CD14-positive monocyte (primary cell): Measurements from ENCODE around the gene CORT. TPM values are rescaled to one million over a fixed set of nuclear protein-coding genes. Genes with fewer than 3 reads are reported as not detected.
"Not testable (repeated sequence)": the region's sequence is repeated elsewhere in the genome, so short reads cannot be mapped to it uniquely, and the experiment has no call there.

Experiments
- DNase-seq, 3 donors: peaks; one replicate each; pipeline ENCODE4 v3.0.0-alpha.2; 2011 to 2022
- H2AFZ ChIP-seq: 2 replicates; pipeline ENCODE4 v1.6.0; 2012; ENCODE audit warnings: mild to moderate bottlenecking, low read depth, low read length, inconsistent platforms; ENCODE audit not compliant: insufficient read depth, poor library complexity, severe bottlenecking
- H3K27ac ChIP-seq, 2 donors: 1 replicate in 1 of 2; 2 replicates in 1 of 2; pipeline ENCODE4 v1.5.1; 2012 to 2013; ENCODE audit warnings: low read length in 2 of 2, control low read depth in 1 of 2, inconsistent platforms in 1 of 2, low read depth in 1 of 2, mild to moderate bottlenecking in 1 of 2
- H3K27me3 ChIP-seq, 2 donors: one replicate each; pipeline versions ENCODE4 v1.6.0 to v1.6.1; 2011 to 2013; ENCODE audit warnings: low read length in 2 of 2; ENCODE audit not compliant: control insufficient read depth in 2 of 2, insufficient read depth in 2 of 2
- H3K36me3 ChIP-seq, 2 donors: replicated peaks in 1 of 2; 1 replicate in 1 of 2; 2 replicates in 1 of 2; pipeline versions ENCODE4 v1.5.1 to v1.6.1; 2012 to 2013; ENCODE audit warnings: low read length in 2 of 2, control low read depth in 1 of 2, inconsistent platforms in 1 of 2, mild to moderate bottlenecking in 1 of 2; ENCODE audit not compliant: insufficient read depth in 2 of 2, control insufficient read depth in 1 of 2
- H3K4me1 ChIP-seq, 2 donors: 1 replicate in 1 of 2; 2 replicates in 1 of 2; pipeline versions ENCODE4 v1.5.1 to v1.6.1; 2012 to 2013; ENCODE audit warnings: low read length in 2 of 2, control low read depth in 1 of 2, inconsistent platforms in 1 of 2, mild to moderate bottlenecking in 1 of 2, moderate library complexity in 1 of 2; ENCODE audit not compliant: insufficient read depth in 2 of 2, control insufficient read depth in 1 of 2
- H3K4me2 ChIP-seq: replicated peaks from 2 replicates; pipeline ENCODE3; 2012; ENCODE audit warnings: low read length, moderate library complexity, mild to moderate bottlenecking; ENCODE audit not compliant: poor library complexity, severe bottlenecking; ENCODE audit errors: extremely low read depth
- H3K4me3 ChIP-seq, 3 experiments: fragments of 200-600 bp in 1 of 3; sonication (generic) in 1 of 3; replicated peaks in 1 of 3; 1 replicate in 2 of 3; 2 replicates in 1 of 3; pipeline ENCODE4 v1.5.1; 2011 to 2013; ENCODE audit warnings: low read length in 3 of 3, mild to moderate bottlenecking in 3 of 3, control low read depth in 2 of 3, low read depth in 2 of 3, inconsistent platforms in 1 of 3, moderate library complexity in 1 of 3
- H3K79me2 ChIP-seq: 2 replicates; pipeline ENCODE4 v1.6.0; 2012; ENCODE audit warnings: mild to moderate bottlenecking, control low read depth, inconsistent platforms, low read length, moderate library complexity; ENCODE audit not compliant: insufficient read depth
- H3K9ac ChIP-seq: 2 replicates; pipeline ENCODE4 v1.6.0; 2017; ENCODE audit warnings: low read length, mild to moderate bottlenecking; ENCODE audit not compliant: insufficient read depth, poor library complexity, severe bottlenecking
- H3K9me3 ChIP-seq, 2 donors: replicated peaks in 1 of 2; 1 replicate in 1 of 2; 2 replicates in 1 of 2; pipeline versions ENCODE4 v1.5.1 to v1.6.1; 2012 to 2013; ENCODE audit warnings: low read length in 2 of 2, control low read depth in 1 of 2; ENCODE audit not compliant: control insufficient read depth in 1 of 2, insufficient read depth in 1 of 2
- H4K20me1 ChIP-seq: 2 replicates; pipeline ENCODE4 v1.6.0; 2012; ENCODE audit warnings: mild to moderate bottlenecking, low read length, control low read depth, moderate library complexity; ENCODE audit not compliant: insufficient read depth
- H3K27ac Mint-ChIP-seq, 7 donors: one replicate each; pipeline ENCODE4 v1.8.0; 2020; ENCODE audit warnings: mild to moderate bottlenecking in 7 of 7, mixed read lengths in 7 of 7, moderate library complexity in 6 of 7, inconsistent platforms in 2 of 7
- H3K27me3 Mint-ChIP-seq, 3 donors: one replicate each; pipeline ENCODE4 v1.8.0; 2021 to 2022; ENCODE audit warnings: low read depth in 3 of 3, mild to moderate bottlenecking in 3 of 3, mixed read lengths in 3 of 3, moderate library complexity in 3 of 3, inconsistent platforms in 1 of 3
- H3K36me3 Mint-ChIP-seq, 2 donors: one replicate each; pipeline ENCODE4 v1.8.0; 2020; ENCODE audit warnings: mixed read lengths in 2 of 2, inconsistent platforms in 1 of 2, mild to moderate bottlenecking in 1 of 2
- H3K4me1 Mint-ChIP-seq: one replicate; pipeline ENCODE4 v1.8.0; 2020; ENCODE audit warnings: mild to moderate bottlenecking, mixed read lengths
- H3K4me3 Mint-ChIP-seq, 2 donors: one replicate each; pipeline ENCODE4 v1.8.0; 2020; ENCODE audit warnings: mild to moderate bottlenecking in 2 of 2, mixed read lengths in 2 of 2, moderate library complexity in 1 of 2
- H3K9me3 Mint-ChIP-seq, 7 donors: one replicate each; pipeline ENCODE4 v1.8.0; 2020 to 2022; ENCODE audit warnings: mixed read lengths in 7 of 7, mild to moderate bottlenecking in 6 of 7, moderate library complexity in 6 of 7, inconsistent platforms in 2 of 7
- CTCF ChIP-seq: fragments of 200-600 bp; IDR thresholded peaks from one replicate; pipeline ENCODE4 v1.8.0; 2022; ENCODE audit warnings: antibody characterized with exemption, mild to moderate bottlenecking
- WGBS: methylation state at CpG from one replicate; pipeline ENCODE4 v1.1.5; 2013; ENCODE audit warnings: missing lambda C conversion rate; ENCODE audit not compliant: insufficient coverage; 5-methylcytosine and 5-hydroxymethylcytosine counted together
- intact Hi-C, 2 donors: fragments of 100-400 bp; cut with micrococcal nuclease; formaldehyde crosslinking; loops; one replicate each; pipeline versions ENCODE4 v1.15.0 to v1.15.1; 2023
- polyA plus RNA-seq, 3 donors: library from polyadenylated mRNA; depleted of rRNA in 1 of 3; unstranded in 2 of 3; stranded (reverse) in 1 of 3; fragments of 300-500 nt in 2 of 3; fragments of >200 nt in 1 of 3; fragmentation: Illumina TruSeq in 2 of 3; gene quantifications; 1 replicate in 2 of 3; 2 replicates in 1 of 3; pipeline ENCODE4 v1.2.3, GENCODE V29; 2012 to 2021

CORT gene
- polyA plus RNA-seq, 3 donors, result not detected

GRCh38 chr1:10473145-10473765, 23.4 kb downstream of the CORT start:
- Histone ChIP-seq H4K20me1 (peaks cover 5% of the 10 kb centered on the region), H3K9ac (no peak overlapping the region), H3K27me3 (no peaks in the 10 kb centered on the region), H3K4me2 (peak overlapping the region; percentile 87), H3K9me3 (no peaks in the 10 kb centered on the region), H2AFZ (peak overlapping the region; percentile 97), H3K27ac (no peak overlapping the region), H3K79me2 (peaks cover 48% of the 10 kb centered on the region), H3K4me3 (peak overlapping the region in 1 of 3 experiments; percentile 85), H3K36me3 (peaks cover 8 to 11% of the 10 kb centered on the region in 2 donors), H3K4me1 (peaks cover 40 to 52% of the 10 kb centered on the region in 2 donors)
- Mint-ChIP-seq H3K27ac (peak overlapping the region in 1 of 7 donors; percentile 24), H3K27me3 (no peaks in the 10 kb centered on the region), H3K9me3 (no peaks in the 10 kb centered on the region), H3K36me3 (peaks cover 10 to 11% of the 10 kb centered on the region in 2 donors), H3K4me1 (peaks cover 44% of the 10 kb centered on the region), H3K4me3 (no peak overlapping the region)
- no peak for DNase-seq
- 90% methylated on average over 14 of the region's 23 CpGs for WGBS
- no peak for TF ChIP-seq CTCF
- intact Hi-C loops, result loop anchor here (2.0 to 10.0 kb wide), 4 partner anchors 41 to 88 kb away; partner anchors contain the start of gene CENPS (in 2 of the 2)

- intact Hi-C loops, result loop anchor here (5.0 to 10.0 kb wide), 3 partner anchors 42 to 89 kb away; partner anchors contain the start of gene CENPS (in 1 of the 2)
- H3K36me3 Mint-ChIP-seq, DNase-seq, H3K27me3 ChIP-seq, H3K9me3 ChIP-seq, H3K9me3 Mint-ChIP-seq, H3K9ac ChIP-seq, H4K20me1 ChIP-seq, H3K27me3 Mint-ChIP-seq: not testable (repeated sequence)
- H3K4me1 ChIP-seq, result peaks cover 40 to 52% of the 10 kb centered on the region in 2 donors
- peaks cover under 1 to 10% of the 10 kb centered on the region in 2 donors for H3K36me3 ChIP-seq
- H2AFZ ChIP-seq, result peak overlapping the region; percentile 85
- H3K4me2 ChIP-seq, result peak overlapping the region; percentile 97
- Mint-ChIP-seq H3K4me3 (peak overlapping the region; percentile 90 to 94), H3K27ac (peak overlapping the region in 5 of 7 donors; percentile 24 to 87 (median 64)), H3K4me1 (peaks cover 47% of the 10 kb centered on the region)
- H3K79me2 ChIP-seq, result peaks cover 58% of the 10 kb centered on the region
- peak overlapping the region in 1 of 2 donors; percentile 72 for H3K27ac ChIP-seq
- 90% methylated on average over 9 of the region's 10 CpGs for WGBS
- H3K4me3 ChIP-seq, result peak overlapping the region; percentile 83 to 93 (median 88)
Observed at GRCh38 chr1:10474309-10474612, 24.4 kb downstream of the CORT start.
